ENCODE results near the gene NREP. TPM values are rescaled to one million over a fixed set of nuclear protein-coding genes. Genes with fewer than 3 reads are reported as not detected.

Gene NREP
- total and polyA plus RNA-seq, 4 experiments from 2014 or later = 0.25 to 0.80 (median 0.38) TPM

DNA sequence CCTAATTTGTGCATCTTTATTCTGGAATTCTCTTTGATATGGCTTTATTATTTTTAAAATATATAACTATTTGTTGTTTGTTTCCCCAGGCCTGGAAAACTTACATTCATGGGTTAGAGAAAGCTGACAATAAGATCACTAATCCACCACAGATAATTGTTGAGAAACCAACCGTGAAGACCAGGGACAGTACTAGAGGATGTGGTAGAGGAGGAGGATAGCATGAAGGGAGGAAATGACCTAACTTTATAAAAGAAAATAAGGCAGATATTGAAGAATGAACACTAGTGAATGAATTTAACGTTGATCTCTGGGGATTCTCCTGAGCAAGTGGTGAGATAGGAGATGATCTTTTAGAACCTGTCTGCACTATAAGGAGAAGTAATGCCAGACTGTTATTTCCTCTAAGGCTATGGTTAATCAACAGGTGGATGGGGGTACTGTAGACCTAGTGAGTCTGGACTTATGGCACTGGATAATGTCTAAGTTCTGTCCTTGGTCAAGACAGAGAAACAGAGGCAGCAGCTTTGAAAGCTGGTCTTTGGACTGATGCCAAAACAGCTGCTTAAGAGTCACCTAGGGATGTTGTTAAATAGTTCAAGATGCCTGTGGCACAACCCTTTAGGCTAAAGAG, 52.4 kb downstream of the NREP start:
- Histone ChIP-seq H3K4me3 (ENCODE audit: low read length in 2 of 2) (no peak overlapping the region), H3K36me3 (ENCODE audit: insufficient read depth, low read length) (no peaks in the 10 kb centered on the region), H3K4me1 (ENCODE audit: insufficient read depth, low read length) (no peaks in the 10 kb centered on the region), H3K27me3 (ENCODE audit: insufficient read depth, low read length) (no peaks in the 10 kb centered on the region), H3K27ac (ENCODE audit: low read depth, low read length) (no peak overlapping the region), H3K9me3 (ENCODE audit: control insufficient read depth in 1 of 2, low read length in 2 of 2) (no peaks in the 10 kb centered on the region)
- intact Hi-C loops (cut with micrococcal nuclease) = no loop called here
- H3K4me1 Mint-ChIP-seq = peaks cover 0 to 4% (median 1%) of the 10 kb centered on the region in 4 donors
- ChIA-PET CTCF (ENCODE audit: partially characterized antibody) (no interaction called here), POLR2A (ENCODE audit: partially characterized antibody) (no interaction called here)
- H3K27me3 Mint-ChIP-seq = peaks cover 1 to 4% of the 10 kb centered on the region in 2 donors
- H3K4me3 Mint-ChIP-seq = no peak overlapping the region
- no peak for DNase-seq
- H3K9me3 Mint-ChIP-seq = peaks cover 0 to 1% (median 0%) of the 10 kb centered on the region in 8 donors
- H3K36me3 Mint-ChIP-seq = no peaks in the 10 kb centered on the region
- no peak overlapping the region for H3K27ac Mint-ChIP-seq

DNA sequence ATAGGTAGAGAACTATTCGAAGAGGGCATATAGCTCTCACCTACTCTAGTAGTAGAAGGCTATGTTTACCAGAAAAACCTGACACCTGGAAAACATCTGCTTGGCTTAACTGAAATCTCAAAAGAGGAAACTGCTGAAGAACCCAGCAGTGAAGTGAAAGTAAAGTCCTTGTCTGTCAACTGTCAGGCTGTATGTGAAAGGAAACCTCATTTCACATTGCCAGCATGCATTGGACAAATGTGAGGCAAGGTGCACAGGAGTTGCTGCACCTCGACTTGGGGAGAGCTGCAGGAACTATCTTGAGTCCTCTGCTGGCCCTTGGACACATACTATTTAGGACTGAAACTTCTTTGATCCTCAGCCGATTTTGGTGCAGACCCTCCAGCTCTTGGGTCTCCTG, 53.3 kb downstream of the NREP start:
- intact Hi-C loops (cut with micrococcal nuclease) = no loop called here
- Histone ChIP-seq H3K9me3 (ENCODE audit: control insufficient read depth in 1 of 2, low read length in 2 of 2) (no peaks in the 10 kb centered on the region), H3K27me3 (ENCODE audit: insufficient read depth, low read length) (no peaks in the 10 kb centered on the region), H3K36me3 (ENCODE audit: insufficient read depth, low read length) (no peaks in the 10 kb centered on the region), H3K27ac (ENCODE audit: low read depth, low read length) (no peak overlapping the region), H3K4me1 (ENCODE audit: insufficient read depth, low read length) (no peaks in the 10 kb centered on the region), H3K4me3 (ENCODE audit: low read length in 2 of 2) (no peak overlapping the region)
- ChIA-PET CTCF (ENCODE audit: partially characterized antibody) (no interaction called here), POLR2A (ENCODE audit: partially characterized antibody) (no interaction called here)
- DNase-seq = no peak
- Mint-ChIP-seq H3K36me3 (no peaks in the 10 kb centered on the region), H3K4me3 (no peak overlapping the region), H3K27me3 (peaks cover 5% of the 10 kb centered on the region in 2 donors), H3K4me1 (peaks cover 0 to 4% (median 1%) of the 10 kb centered on the region in 4 donors), H3K9me3 (peaks cover 0 to 1% (median 0%) of the 10 kb centered on the region in 8 donors), H3K27ac (peak overlapping the region in 1 of 7 donors; percentile 0)

DNA sequence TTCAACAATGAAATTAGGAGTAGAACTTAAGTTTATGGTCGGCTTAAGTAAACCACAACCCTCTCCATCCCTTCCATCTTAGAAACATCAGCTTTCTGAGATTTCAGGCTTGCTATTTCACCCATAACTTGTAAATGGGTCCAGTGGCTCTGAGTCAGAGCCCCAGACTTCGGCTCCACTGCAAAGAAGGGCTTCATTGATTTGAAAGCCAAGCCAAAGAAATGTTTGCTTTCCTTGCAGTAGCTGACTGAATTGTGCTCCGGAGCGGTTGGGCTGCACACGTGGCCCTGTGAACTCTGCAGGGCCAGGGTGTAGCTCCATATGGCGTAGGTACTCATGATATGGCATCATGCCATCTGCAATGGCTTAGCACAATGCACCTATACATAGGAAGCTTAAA, 57.0 kb downstream of the NREP start:
- DNase-seq = no peak
- POLR2A ChIA-PET (ENCODE audit: partially characterized antibody) = no interaction called here
- H3K27me3 Mint-ChIP-seq = peaks cover 7 to 10% of the 10 kb centered on the region in 2 donors
- H3K27ac Mint-ChIP-seq = no peak overlapping the region
- H3K9me3 Mint-ChIP-seq = peaks cover 0 to 2% (median 0%) of the 10 kb centered on the region in 8 donors
- Histone ChIP-seq H3K4me3 (ENCODE audit: low read length in 2 of 2) (no peak overlapping the region), H3K36me3 (ENCODE audit: insufficient read depth, low read length) (no peaks in the 10 kb centered on the region), H3K27ac (ENCODE audit: low read depth, low read length) (no peak overlapping the region), H3K9me3 (ENCODE audit: control insufficient read depth in 1 of 2, low read length in 2 of 2) (no peaks in the 10 kb centered on the region), H3K4me1 (ENCODE audit: insufficient read depth, low read length) (no peaks in the 10 kb centered on the region), H3K27me3 (ENCODE audit: insufficient read depth, low read length) (no peaks in the 10 kb centered on the region)
- intact Hi-C loops (cut with micrococcal nuclease) = no loop called here
- H3K36me3 Mint-ChIP-seq = no peaks in the 10 kb centered on the region
- CTCF ChIA-PET (ENCODE audit: partially characterized antibody) = no interaction called here
- no peak overlapping the region for H3K4me3 Mint-ChIP-seq
- H3K4me1 Mint-ChIP-seq = peaks cover 0 to 4% (median 1%) of the 10 kb centered on the region in 4 donors

DNA sequence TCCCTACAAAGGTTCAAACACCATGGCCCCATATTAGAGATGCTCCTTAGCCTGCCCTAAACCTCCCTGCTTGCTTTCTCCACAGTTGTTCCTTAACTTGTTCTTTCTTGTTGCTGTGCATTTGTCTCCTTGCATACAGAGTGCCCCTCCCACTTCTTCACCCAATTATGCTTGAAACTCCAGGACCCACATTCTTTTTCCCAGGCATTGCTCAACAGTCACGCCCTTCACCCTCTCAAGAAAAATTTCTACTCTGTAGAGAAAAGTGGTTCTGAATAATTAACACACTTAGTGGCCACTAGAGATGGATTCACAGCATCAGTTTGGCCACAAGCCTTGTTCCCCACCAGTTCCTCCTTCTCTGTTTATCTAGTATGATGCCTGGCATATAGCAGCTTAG, 57.7 kb downstream of the NREP start:
- Mint-ChIP-seq H3K27ac (no peak overlapping the region), H3K4me3 (no peak overlapping the region), H3K9me3 (peaks cover 0 to 2% (median 0%) of the 10 kb centered on the region in 8 donors), H3K27me3 (peaks cover 7 to 10% of the 10 kb centered on the region in 2 donors), H3K4me1 (peaks cover 0 to 4% (median 1%) of the 10 kb centered on the region in 4 donors), H3K36me3 (no peaks in the 10 kb centered on the region)
- Histone ChIP-seq H3K27ac (ENCODE audit: low read depth, low read length) (no peak overlapping the region), H3K27me3 (ENCODE audit: insufficient read depth, low read length) (no peaks in the 10 kb centered on the region), H3K4me1 (ENCODE audit: insufficient read depth, low read length) (no peaks in the 10 kb centered on the region), H3K9me3 (ENCODE audit: control insufficient read depth in 1 of 2, low read length in 2 of 2) (no peaks in the 10 kb centered on the region), H3K36me3 (ENCODE audit: insufficient read depth, low read length) (no peaks in the 10 kb centered on the region), H3K4me3 (ENCODE audit: low read length in 2 of 2) (no peak overlapping the region)
- DNase-seq = no peak
- ChIA-PET POLR2A (ENCODE audit: partially characterized antibody) (no interaction called here), CTCF (ENCODE audit: partially characterized antibody) (no interaction called here)
- intact Hi-C loops (cut with micrococcal nuclease) = no loop called here

DNA sequence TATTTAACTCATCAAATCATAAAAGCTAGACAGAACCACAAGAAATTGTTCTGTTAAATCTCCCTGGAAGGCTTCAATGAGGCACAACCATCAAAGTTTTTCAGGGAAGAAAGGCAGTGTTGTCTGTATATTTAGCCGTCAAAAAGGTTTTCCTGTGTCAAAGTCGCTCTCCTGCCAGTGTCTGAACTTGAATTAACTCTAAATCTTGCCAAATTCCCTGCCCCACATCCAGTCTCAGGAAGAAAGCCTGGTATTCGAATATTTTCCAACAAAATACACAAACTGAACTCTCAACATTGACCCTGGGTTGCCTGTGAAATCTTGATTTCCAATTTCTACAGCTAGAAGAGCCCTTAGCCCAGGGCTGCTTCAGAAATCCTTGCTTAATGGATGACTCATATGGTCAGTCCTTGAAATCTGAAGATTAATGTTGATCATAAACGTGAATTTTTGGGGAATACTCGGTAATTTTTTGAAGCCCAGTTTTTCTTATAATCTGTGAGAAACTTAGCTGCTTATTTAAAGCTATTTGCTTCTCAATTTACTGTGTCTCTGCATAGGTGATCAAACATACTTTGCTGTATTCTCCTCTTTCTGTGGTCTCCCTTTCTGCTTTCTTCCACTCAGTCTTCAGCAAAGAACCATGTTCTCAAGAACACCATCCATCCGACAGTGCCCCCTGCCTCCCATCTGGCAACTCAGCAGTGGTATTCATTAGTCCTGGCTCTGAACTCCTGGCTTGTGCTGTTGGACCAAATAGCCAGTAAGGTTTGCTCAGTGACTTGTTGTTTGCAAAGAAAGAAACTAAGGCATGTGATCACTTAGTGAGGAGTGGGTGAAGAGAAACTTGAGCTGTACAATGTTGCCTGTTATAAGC, 58.9 kb downstream of the NREP start:
- H3K4me1 Mint-ChIP-seq = no peaks in the 10 kb centered on the region
- H3K27ac Mint-ChIP-seq = no peak overlapping the region
- Histone ChIP-seq H3K27me3 (ENCODE audit: insufficient read depth, low read length) (no peaks in the 10 kb centered on the region), H3K4me1 (ENCODE audit: insufficient read depth, low read length) (no peaks in the 10 kb centered on the region), H3K4me3 (ENCODE audit: low read length in 2 of 2) (no peak overlapping the region), H3K27ac (ENCODE audit: low read depth, low read length) (no peak overlapping the region), H3K9me3 (ENCODE audit: control insufficient read depth in 1 of 2, low read length in 2 of 2) (no peaks in the 10 kb centered on the region), H3K36me3 (ENCODE audit: insufficient read depth, low read length) (no peaks in the 10 kb centered on the region)
- no peak overlapping the region for H3K4me3 Mint-ChIP-seq
- CTCF ChIA-PET (ENCODE audit: partially characterized antibody) = no interaction called here
- POLR2A ChIA-PET (ENCODE audit: partially characterized antibody) = no interaction called here
- no peaks in the 10 kb centered on the region for H3K36me3 Mint-ChIP-seq
- peaks cover 0 to 2% (median 0%) of the 10 kb centered on the region in 8 donors for H3K9me3 Mint-ChIP-seq
- peaks cover 7 to 10% of the 10 kb centered on the region in 2 donors for H3K27me3 Mint-ChIP-seq
- no peak for DNase-seq
- intact Hi-C loops (cut with micrococcal nuclease) = no loop called here

DNA sequence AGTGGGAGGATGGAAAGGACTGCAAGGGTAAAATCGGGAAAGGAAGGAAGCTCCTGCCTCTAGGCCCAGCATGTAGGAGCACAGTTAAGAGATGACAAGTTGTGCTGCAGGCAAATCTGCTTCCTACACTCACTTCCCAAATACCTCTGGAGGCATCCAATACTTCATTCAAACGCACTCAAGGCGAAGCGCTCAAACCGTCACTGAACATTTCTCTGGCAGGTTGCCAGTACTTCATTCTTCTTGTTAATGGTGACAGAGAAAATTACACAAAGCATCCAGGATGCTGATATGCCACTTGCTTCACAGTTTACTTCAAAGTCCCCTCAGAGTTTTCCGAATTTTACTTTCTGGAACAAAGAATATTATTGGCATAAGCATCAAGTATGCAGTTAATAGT, 59.8 kb downstream of the NREP start:
- peaks cover 0 to 2% (median 0%) of the 10 kb centered on the region in 8 donors for H3K9me3 Mint-ChIP-seq
- H3K4me1 ChIP-seq (ENCODE audit: insufficient read depth, low read length) = no peaks in the 10 kb centered on the region
- H3K4me1 Mint-ChIP-seq = no peaks in the 10 kb centered on the region
- no peak overlapping the region for H3K4me3 Mint-ChIP-seq
- peaks cover 10% of the 10 kb centered on the region in 2 donors for H3K27me3 Mint-ChIP-seq
- no peaks in the 10 kb centered on the region for H3K27me3 ChIP-seq (ENCODE audit: insufficient read depth, low read length)
- intact Hi-C loops (cut with micrococcal nuclease) = no loop called here
- no peaks in the 10 kb centered on the region for H3K36me3 Mint-ChIP-seq
- H3K4me3 ChIP-seq (ENCODE audit: low read length in 2 of 2) = no peak overlapping the region
- ChIA-PET POLR2A (ENCODE audit: partially characterized antibody) (no interaction called here), CTCF (ENCODE audit: partially characterized antibody) (no interaction called here)
- no peak overlapping the region for H3K27ac ChIP-seq (ENCODE audit: low read depth, low read length)
- no peak for DNase-seq
- no peaks in the 10 kb centered on the region for H3K36me3 ChIP-seq (ENCODE audit: insufficient read depth, low read length)
- no peaks in the 10 kb centered on the region for H3K9me3 ChIP-seq (ENCODE audit: control insufficient read depth in 1 of 2, low read length in 2 of 2)
- no peak overlapping the region for H3K27ac Mint-ChIP-seq

GRCh38 chr5:111695991-111696390, 61.0 kb downstream of the NREP start:
- DNase-seq = no peak
- Histone ChIP-seq H3K27me3 (ENCODE audit: insufficient read depth, low read length) (no peaks in the 10 kb centered on the region), H3K4me3 (ENCODE audit: low read length in 2 of 2) (no peak overlapping the region), H3K36me3 (ENCODE audit: insufficient read depth, low read length) (no peaks in the 10 kb centered on the region), H3K27ac (ENCODE audit: low read depth, low read length) (no peak overlapping the region), H3K4me1 (ENCODE audit: insufficient read depth, low read length) (no peaks in the 10 kb centered on the region), H3K9me3 (ENCODE audit: control insufficient read depth in 1 of 2, low read length in 2 of 2) (no peaks in the 10 kb centered on the region)
- intact Hi-C loops (cut with micrococcal nuclease) = no loop called here
- H3K27ac Mint-ChIP-seq = no peak overlapping the region
- H3K36me3 Mint-ChIP-seq = no peaks in the 10 kb centered on the region
- no peak overlapping the region for H3K4me3 Mint-ChIP-seq
- H3K27me3 Mint-ChIP-seq = peaks cover 7 to 10% of the 10 kb centered on the region in 2 donors
- POLR2A ChIA-PET (ENCODE audit: partially characterized antibody) = no interaction called here
- CTCF ChIA-PET (ENCODE audit: partially characterized antibody) = no interaction called here
- H3K4me1 Mint-ChIP-seq = no peaks in the 10 kb centered on the region
- peaks cover 0 to 2% (median 0%) of the 10 kb centered on the region in 8 donors for H3K9me3 Mint-ChIP-seq

Measured in CD4-positive, alpha-beta memory T cell (primary cell).